Fibroblast of skin of abdomen (primary cell): ENCODE measurements around the gene RBM28.
A peak's percentile ranks its signal among the peaks of the same experiment; 100 is the strongest.
"Not testable (repeated sequence)": the region's sequence is repeated elsewhere in the genome, so short reads cannot be mapped to it uniquely, and the experiment has no call there.

Experiments used
- DNase-seq: peaks from one replicate; pipeline ENCODE4 v3.0.0-alpha.2; 2013

The RBM28 gene

DNA sequence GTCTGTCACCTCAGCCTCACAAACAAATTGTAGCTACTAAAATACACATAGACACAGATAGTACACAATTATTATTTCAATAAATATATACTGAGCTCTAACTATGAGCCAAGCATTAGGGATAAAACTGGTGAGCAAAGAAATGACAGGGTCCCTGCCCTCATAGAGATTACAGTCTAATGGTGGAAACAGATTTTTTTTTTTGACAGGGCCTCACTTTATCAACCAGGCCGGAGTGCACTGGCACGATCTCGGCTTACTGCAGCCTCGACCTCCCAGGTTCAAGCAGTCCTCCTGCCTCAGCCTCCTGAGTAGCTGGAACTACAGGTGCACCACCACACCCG, 695 bp upstream of the RBM28 start:
- no peak for DNase-seq

DNA sequence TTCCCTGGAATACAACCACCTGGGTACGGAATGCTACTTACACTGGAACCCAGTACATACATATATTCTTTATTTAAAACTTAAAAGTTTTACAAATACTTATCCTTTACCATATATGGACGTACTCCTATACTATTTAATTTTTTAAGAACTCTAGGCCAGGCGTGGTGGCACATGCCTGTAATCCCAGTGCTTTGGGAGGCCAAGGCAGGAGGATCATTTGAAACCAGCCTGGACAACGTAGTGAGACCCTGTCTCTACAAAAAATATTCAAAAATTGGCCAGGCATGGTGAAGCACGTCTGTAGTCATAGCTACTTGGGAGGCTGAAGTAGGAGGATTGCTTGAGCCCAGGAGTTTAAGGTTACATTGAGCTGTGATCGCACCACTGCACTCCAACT, 2.0 kb downstream of the RBM28 start:
- no peak for DNase-seq

DNA sequence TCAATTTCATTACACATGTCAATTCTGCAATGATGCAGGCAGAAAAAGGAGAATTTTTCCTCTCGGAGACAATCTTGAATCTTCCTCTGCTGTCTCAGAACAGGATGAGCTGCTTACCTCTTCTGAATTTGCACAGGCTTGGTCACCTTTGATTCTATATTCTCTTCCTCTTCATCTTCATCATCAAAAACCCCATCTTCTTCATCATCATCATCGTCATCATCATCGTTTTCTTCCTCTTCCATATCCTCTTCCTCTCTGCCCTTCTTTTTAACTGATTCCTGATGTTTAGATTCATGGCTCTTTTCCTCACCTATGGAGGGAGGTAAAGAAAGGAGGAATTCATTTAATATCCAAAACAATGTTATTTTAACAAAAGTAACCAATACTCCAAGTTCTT, 8.0 kb downstream of the RBM28 start:
- no peak for DNase-seq

- DNase-seq: no peak
Observed at GRCh38 chr7:128324368-128324680, 19.4 kb downstream of the RBM28 start.

DNA sequence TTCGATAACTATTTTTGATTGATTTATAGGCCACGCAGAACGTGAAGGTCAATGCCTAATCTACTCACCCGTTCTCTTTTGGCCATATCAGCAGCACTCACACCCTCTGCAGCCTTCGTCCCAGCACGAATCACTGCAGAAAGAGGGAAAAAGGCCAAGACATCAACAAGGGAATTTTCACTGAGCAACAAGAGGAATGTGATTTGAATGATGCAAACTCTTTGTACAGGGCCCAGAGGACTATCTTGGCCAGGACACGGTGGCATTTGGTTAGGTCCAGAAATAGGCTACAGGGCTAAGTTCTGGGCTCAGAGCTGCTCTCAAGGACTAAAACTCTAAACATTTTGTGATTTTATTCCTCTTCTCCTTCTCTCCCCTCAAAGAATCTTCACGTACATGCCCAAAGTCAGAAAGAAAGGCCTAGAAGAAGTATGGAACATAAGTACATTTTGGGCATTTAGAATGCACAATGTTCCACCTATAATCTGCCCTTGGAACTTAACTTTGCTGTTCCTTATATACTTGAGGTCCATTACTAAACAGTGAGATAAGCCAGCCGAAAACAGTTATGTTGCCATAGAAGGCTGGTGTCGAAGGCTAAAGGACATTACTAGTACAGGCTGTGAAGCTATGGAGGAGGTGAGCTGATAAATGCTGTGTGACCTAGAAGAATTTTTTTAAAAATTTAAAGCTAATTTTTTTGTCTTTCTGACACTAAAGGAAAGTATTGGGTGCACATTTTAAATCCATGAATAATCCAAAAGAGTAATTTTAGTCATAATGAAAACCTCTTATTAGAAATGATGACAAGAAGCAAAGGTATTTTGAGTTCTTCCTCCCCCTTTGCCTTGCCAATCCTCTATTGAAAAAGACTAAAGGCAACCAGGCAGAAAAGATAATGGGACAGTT, 20.0 kb downstream of the RBM28 start:
- peak; percentile 51 for DNase-seq

DNA sequence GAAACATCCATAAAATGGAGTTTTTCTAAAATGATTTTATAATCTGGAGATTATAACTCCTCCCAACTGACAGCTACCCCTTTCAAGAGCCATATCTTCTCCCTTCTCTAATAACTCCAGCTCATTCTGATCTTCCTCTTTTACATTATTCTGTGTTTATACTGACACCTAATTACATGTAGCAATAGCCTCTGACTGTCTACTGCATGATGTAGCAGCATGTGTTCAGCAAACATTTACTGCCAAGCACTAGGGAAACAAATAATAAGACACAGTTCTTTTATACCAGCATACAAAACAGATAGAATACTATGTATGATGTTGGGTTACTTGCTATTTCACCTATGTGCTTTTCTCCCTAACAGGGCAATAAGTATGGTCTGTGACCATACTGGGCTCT, 20.7 kb downstream of the RBM28 start:
- no peak for DNase-seq

- peak; percentile 45 for DNase-seq
Observed at GRCh38 chr7:128322040-128322643, 21.6 kb downstream of the RBM28 start.

DNA sequence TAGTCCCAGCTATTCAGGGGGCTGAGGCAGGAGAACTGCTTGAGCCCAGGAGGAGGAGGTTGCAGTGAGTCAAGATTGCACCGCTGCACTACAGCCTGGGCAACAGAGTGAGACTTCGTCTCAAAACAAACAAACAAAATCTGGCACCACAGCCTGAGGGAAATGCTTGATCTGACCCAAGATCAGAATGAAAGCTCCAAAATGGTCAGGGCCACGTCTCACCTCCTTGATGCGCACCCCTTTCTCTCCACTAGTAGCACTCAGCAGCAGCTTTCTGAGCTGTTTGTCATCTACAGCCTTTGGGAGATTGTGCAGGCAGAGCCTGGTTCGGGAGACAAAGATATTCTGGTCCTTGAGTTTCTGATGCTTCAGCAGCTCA, 22.7 kb downstream of the RBM28 start:
- no peak for DNase-seq

DNA sequence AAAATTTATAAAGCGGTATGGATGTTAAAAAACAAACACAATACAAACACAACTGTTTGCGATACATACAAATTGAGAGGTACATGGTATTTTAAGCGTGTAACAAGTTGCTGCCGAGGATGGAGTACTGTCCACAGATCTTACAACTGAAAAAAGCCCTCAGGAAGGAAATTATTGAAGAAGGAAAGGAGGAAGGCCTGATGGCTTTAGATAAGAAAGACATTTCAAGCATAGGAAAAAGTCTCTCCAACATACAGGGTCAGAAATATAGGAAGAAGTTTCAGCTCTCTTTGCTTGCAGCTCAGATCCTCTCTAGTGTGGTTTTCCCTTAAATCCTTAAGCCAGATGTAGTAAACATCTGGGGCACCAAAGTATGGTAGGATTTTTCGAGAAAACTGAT, 25.0 kb downstream of the RBM28 start:
- DNase-seq: no peak

DNA sequence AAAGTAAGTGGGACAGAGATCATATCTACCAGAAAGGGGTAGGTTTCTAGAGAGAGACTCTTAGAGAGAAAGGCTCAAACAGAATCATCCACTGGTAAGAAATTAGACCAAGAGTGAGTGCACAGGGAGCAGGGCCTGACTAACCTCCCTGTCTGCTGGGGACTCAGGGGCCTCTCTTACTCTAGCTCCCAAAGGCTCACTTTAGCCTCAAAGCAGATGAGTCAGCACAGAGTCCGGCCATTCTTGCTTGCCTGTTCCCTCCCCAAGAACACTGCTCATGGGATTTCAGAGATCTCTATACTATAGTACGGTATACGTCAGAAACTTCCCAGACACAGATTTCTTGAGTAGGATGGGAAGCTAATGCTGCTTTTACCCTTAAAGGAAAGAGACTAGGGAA, 32.7 kb downstream of the RBM28 start:
- DNase-seq: peak; percentile 8

GRCh38 chr7:128310499-128310898, 33.2 kb downstream of the RBM28 start:
- no peak for DNase-seq

DNA sequence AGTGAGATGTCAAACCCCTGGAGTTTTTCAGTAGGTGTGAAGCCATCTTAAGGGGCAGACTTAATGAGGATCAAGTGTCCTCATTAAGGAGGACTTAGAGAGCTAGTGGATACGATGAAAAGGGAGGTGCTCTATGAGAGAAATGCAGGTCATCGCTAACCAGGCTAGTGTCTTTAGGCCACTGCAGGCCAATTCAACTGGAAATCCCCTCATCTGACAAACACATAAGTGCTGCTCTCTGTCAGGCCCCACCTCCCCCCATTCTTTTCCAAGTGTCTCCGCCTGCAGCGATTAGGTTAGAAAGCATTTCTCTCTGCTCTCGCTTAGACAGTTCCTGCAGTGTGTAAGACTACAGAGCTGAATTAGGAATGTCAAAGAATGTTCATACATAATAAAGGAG, 33.7 kb downstream of the RBM28 start:
- no peak for DNase-seq

DNA sequence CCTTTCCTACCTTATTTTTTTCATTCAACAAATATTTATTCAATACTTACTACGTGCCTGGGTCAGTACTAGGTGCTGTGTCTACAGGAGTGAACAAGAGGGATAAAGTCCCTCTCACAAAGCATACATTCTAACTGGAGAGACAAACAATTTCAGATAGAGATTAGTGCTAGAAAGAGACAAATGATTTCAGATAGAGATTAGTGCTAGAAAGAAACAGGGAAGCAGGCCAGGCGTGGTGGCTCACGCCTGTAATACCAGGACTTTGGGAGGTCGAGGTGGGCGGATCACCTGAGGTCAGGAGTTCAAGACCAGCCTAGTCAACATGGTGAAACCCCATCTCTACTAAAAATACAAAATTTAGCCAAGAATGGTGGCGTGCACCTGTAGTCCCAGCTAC, 34.6 kb downstream of the RBM28 start:
- no peak for DNase-seq

DNA sequence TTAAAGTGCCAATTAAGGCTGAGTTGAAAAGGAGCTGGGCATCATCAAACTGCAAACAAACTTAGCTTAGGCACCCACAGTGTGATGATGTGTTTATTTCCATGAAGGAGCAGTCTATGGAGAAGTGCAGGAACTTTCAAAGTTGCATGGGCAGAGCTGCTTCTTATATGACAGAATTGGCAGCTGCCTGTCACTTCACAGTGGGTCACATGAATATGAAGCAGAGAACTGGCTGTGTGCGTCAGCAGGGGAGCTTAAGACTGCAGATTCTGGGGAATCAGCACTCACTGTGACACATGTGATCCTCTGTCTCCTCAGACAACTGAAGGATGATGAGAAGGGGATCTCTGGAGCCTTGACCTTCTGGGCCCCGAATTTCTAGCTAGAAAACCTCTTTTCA, 36.6 kb downstream of the RBM28 start:
- no peak for DNase-seq

DNA sequence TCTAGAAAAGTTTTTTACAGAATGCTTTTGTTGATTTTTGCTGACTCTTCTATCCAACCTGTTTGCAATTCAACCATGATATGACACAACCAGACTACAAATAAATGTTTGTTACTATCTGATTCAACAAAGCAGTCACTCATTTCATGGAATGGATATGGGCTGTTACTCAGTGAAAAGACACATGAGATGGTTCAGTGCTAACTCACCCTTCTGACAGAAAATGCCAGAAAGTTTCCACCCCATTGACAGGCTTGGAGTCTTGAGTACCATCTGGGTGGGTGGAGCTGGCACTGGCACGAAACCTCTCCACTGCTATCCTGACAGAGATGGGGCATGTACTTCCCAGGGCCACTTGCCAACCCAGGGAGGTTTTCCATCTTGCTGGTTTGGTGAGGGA, 39.5 kb downstream of the RBM28 start:
- no peak for DNase-seq

GRCh38 chr7:128303643-128304042, 40.1 kb downstream of the RBM28 start:
- DNase-seq: no peak

DNA sequence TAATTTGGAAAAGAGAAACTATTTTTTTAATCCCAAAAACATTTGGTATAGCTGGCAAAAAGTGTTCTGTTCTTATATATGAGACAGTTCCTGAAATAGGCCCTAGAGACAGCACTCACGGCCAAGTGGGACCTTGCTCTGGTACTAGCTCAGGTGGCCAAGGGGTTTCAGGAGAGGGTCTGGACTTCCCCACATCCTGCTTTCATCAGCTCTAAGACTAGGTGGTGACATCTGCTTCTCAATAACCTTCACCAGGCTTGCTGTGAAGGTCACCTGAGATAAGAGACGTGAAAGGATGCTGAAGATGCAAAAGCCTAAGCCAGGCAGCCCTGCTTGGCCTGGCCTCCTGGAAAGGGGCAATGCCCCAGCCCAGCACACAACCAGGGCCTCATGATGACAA, 40.6 kb downstream of the RBM28 start:
- no peak for DNase-seq

- no peak for DNase-seq
Observed at GRCh38 chr7:128302139-128302538, 41.6 kb downstream of the RBM28 start.

- DNase-seq: no peak
Observed at GRCh38 chr7:128299109-128299607, 44.5 kb downstream of the RBM28 start.

DNA sequence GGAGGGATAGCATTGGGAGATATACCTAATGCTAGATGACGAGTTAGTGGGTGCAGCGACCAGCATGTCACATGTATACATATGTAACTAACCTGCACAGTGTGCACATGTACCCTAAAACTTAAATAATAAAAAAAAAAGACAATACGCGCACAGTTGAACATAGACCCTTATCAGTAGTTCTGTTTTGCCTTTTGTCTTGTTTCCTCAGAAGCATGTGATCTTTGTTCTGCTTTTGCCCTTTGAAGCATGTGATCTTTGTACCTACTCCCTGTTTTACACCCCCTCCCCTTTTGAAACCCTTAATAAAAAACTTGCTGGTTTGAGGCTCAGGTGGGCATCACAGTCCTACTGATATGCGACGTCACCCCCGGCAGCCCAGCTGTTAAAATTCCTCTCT, 45.7 kb downstream of the RBM28 start:
- DNase-seq: not testable (repeated sequence)

DNA sequence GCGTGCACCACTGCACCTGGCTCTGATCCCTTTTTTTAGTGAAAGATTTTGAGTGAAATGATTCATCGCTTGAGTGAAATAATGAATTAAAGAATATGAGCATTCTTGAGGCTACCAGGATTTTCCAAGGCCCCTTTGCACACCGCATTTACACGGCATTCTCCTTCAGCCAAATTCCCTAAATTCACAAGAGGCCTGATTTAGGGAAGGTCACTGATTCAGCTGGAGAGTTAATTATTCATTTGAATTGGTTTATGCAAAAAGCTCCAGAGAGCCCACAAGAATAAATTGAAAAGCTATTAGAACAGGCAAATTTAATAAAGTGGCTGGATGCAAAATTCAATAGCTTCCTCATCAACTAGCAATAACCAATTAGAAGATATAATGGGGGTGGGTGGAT, 56.2 kb downstream of the RBM28 start:
- no peak for DNase-seq

GRCh38 chr7:128284102-128284501, 59.6 kb downstream of the RBM28 start:
- DNase-seq: no peak

GRCh38 chr7:128281605-128282380, 61.9 kb downstream of the RBM28 start:
- no peak for DNase-seq

DNA sequence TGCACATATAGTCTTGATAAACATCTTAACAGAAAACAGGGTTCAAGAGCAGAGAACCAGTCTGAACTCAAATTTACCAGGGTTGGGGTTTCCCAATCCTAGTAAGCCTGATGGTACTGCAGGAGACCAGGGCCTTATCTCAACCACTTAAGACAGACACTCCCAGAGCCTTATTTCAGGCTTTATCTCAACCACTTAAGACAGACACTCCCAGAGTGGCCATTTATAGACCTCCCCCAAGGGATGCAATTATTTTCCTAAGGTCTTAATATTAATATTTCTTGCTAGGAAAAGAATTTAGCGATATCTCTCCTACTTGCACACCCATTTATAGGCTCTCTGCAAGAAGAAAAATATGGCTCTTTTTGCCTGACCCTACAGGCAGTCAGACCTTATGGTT, 63.3 kb downstream of the RBM28 start:
- DNase-seq: not testable (repeated sequence)
